Measurements from ENCODE around the gene SNX3. TPM values are rescaled to one million over a fixed set of nuclear protein-coding genes. Genes with fewer than 3 reads are reported as not detected.

SNX3 gene
- total RNA-seq, 1 experiment from 2014 or later, result 110 TPM

DNA sequence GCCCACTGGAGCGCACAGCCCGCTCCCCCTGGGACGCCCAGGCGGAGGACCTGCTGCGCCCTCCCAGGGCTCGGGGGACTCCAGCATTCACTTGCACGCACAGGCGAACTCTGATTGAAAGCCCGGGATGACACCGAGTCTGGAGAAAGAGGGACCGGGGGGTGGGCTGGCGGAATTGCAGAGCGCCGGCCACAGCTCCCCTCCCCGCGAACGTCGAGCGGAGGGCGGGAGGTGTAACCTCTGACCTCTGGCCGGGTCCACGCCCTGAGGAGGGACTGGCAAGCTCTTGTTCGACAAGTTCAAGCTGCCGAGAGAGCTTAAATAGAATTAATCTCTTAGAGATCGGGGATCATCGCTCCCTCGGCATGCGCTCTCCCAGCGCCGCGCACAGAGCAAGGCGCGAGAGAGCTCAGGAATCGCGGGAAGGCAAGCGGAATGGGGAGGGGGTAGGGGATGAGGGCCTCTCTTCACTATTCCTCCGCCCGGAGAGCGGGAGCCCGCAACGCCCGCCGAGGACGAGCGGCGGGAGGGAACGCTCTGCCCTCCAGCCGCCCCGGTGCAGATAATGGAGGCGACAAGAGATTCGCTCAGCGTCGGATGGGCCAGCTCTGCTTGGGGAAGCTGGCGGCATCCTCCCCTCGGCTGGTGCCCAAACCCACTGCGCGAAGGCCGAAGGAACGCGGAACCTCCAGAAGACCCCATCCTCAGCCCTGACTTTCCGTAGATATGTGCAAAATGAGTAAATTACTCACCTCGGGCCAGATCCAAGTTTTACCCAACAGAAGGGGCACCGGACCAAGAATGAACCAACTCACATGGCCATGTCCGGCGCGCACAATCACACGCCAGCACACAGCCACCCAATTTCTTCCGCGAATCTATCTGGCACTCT is 95.8 kb downstream of the SNX3 start:
- intact Hi-C loops (cut with micrococcal nuclease), result no loop called here
- TF ChIP-seq EZH2phosphoT487 (IDR thresholded peaks at IDR 0.05; ENCODE audit: borderline replicate concordance, low read length), result no peak
- no peak for TF ChIP-seq EZH2 (IDR thresholded peaks at IDR 0.05; ENCODE audit: low read length, unreplicated experiment)
- TF ChIP-seq CTCF (conservative IDR thresholded peaks at IDR 0.05; ENCODE audit: low read depth, low read length), result no peak
- H3F3A ChIP-seq (ENCODE audit: low read length, unreplicated experiment), result no peaks in the 10 kb centered on the region
- CTCF ChIA-PET, result no interaction called here
- no peaks in the 10 kb centered on the region for H4K20me1 ChIP-seq (ENCODE audit: low read length)
- H3K27me3 ChIP-seq (ENCODE audit: low read length), result peaks cover 14% of the 10 kb centered on the region
- no peaks in the 10 kb centered on the region for H3K36me3 ChIP-seq (ENCODE audit: low read depth, low read length)
- no peak overlapping the region for H3K4me2 ChIP-seq (ENCODE audit: low read length)
- H3K9me2 ChIP-seq (replicated peaks; ENCODE audit: low read length), result no peaks in the 10 kb centered on the region
- H3K27ac ChIP-seq (ENCODE audit: low read length), result no peak overlapping the region
- ATAC-seq (no peak), DNase-seq (no peak)
- POLR2A ChIA-PET (ENCODE audit: unreplicated experiment), result no interaction called here
- no peak overlapping the region for H2AFZ ChIP-seq (ENCODE audit: low read length)
- no peak overlapping the region for H3K4me3 ChIP-seq (ENCODE audit: low read length)
- H3K79me2 ChIP-seq (ENCODE audit: low read length), result no peaks in the 10 kb centered on the region
- BruUV-seq (replicated peaks), result no TSS peak
- no peak overlapping the region for H3K9ac ChIP-seq (ENCODE audit: low read length)
- H3K4me1 ChIP-seq (ENCODE audit: insufficient read depth, low read length), result no peaks in the 10 kb centered on the region
- H3K9me3 ChIP-seq (ENCODE audit: low read length), result no peaks in the 10 kb centered on the region

DNA sequence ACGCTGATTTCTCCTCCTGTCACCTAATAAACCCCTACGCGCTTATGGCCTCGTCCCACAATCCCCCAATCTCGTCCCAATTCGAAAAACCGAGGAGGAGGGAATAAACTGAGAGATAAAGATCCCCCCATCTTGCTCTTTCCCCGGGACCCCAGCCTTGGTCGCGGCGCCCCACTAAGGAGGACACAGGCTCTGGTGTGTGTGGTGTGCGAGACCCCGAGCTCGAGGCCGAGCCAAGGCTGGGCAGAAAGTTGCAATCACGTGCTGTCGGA is 96.4 kb downstream of the SNX3 start:
- H3K36me3 ChIP-seq (ENCODE audit: low read depth, low read length), result no peaks in the 10 kb centered on the region
- TF ChIP-seq EZH2phosphoT487 (IDR thresholded peaks at IDR 0.05; ENCODE audit: borderline replicate concordance, low read length), result no peak
- TF ChIP-seq CTCF (conservative IDR thresholded peaks at IDR 0.05; ENCODE audit: low read depth, low read length), result no peak
- H3K27ac ChIP-seq (ENCODE audit: low read length), result no peak overlapping the region
- intact Hi-C loops (cut with micrococcal nuclease), result no loop called here
- no TSS peak for BruUV-seq (replicated peaks)
- peaks cover 20% of the 10 kb centered on the region for H3K27me3 ChIP-seq (ENCODE audit: low read length)
- H4K20me1 ChIP-seq (ENCODE audit: low read length), result no peaks in the 10 kb centered on the region
- CTCF ChIA-PET, result no interaction called here
- POLR2A ChIA-PET (ENCODE audit: unreplicated experiment), result no interaction called here
- H3K9me3 ChIP-seq (ENCODE audit: low read length), result no peaks in the 10 kb centered on the region
- no peaks in the 10 kb centered on the region for H3F3A ChIP-seq (ENCODE audit: low read length, unreplicated experiment)
- H3K4me1 ChIP-seq (ENCODE audit: insufficient read depth, low read length), result no peaks in the 10 kb centered on the region
- ATAC-seq, result no peak
- no peak overlapping the region for H3K9ac ChIP-seq (ENCODE audit: low read length)
- H3K4me3 ChIP-seq (ENCODE audit: low read length), result no peak overlapping the region
- no peak overlapping the region for H3K4me2 ChIP-seq (ENCODE audit: low read length)
- H3K9me2 ChIP-seq (replicated peaks; ENCODE audit: low read length), result no peaks in the 10 kb centered on the region
- no peak overlapping the region for H2AFZ ChIP-seq (ENCODE audit: low read length)
- no peak for DNase-seq
- no peaks in the 10 kb centered on the region for H3K79me2 ChIP-seq (ENCODE audit: low read length)

- Histone ChIP-seq H2AFZ (ENCODE audit: low read length) (no peak overlapping the region), H3K27ac (ENCODE audit: low read length) (no peak overlapping the region), H4K20me1 (ENCODE audit: low read length) (no peaks in the 10 kb centered on the region), H3F3A (ENCODE audit: low read length, unreplicated experiment) (no peaks in the 10 kb centered on the region), H3K9me3 (ENCODE audit: low read length) (no peaks in the 10 kb centered on the region), H3K36me3 (ENCODE audit: low read depth, low read length) (no peaks in the 10 kb centered on the region), H3K9me2 (replicated peaks; ENCODE audit: low read length) (no peaks in the 10 kb centered on the region), H3K9ac (ENCODE audit: low read length) (no peak overlapping the region), H3K4me1 (ENCODE audit: insufficient read depth, low read length) (no peaks in the 10 kb centered on the region), H3K4me3 (ENCODE audit: low read length) (no peak overlapping the region), H3K4me2 (ENCODE audit: low read length) (no peak overlapping the region), H3K79me2 (ENCODE audit: low read length) (no peaks in the 10 kb centered on the region), H3K27me3 (ENCODE audit: low read length) (peaks cover 26% of the 10 kb centered on the region)
- DNase-seq, result no peak
- no peak for ATAC-seq
- intact Hi-C loops (cut with micrococcal nuclease), result no loop called here
- BruUV-seq (replicated peaks), result no TSS peak
- POLR2A ChIA-PET (ENCODE audit: unreplicated experiment), result no interaction called here
- CTCF ChIA-PET, result no interaction called here
- no peak for TF ChIP-seq CTCF (conservative IDR thresholded peaks at IDR 0.05; ENCODE audit: low read depth, low read length)
- TF ChIP-seq EZH2phosphoT487 (IDR thresholded peaks at IDR 0.05; ENCODE audit: borderline replicate concordance, low read length), result no peak
- TF ChIP-seq EZH2 (IDR thresholded peaks at IDR 0.05; ENCODE audit: low read length, unreplicated experiment), result no peak
Observed at GRCh38 chr6:108163644-108164542, 96.9 kb downstream of the SNX3 start.
